ENCODE results near the gene FAM217B. TPM values are rescaled to one million over a fixed set of nuclear protein-coding genes. Genes with fewer than 3 reads are reported as not detected.
A peak's percentile ranks its signal among the peaks of the same experiment; 100 is the strongest.

FAM217B gene
- total and polyA plus RNA-seq, 2 donors (not counting 3 experiments of a cell fraction or from before 2014, with no cell fraction given), result 2.7 to 8.2 TPM

DNA sequence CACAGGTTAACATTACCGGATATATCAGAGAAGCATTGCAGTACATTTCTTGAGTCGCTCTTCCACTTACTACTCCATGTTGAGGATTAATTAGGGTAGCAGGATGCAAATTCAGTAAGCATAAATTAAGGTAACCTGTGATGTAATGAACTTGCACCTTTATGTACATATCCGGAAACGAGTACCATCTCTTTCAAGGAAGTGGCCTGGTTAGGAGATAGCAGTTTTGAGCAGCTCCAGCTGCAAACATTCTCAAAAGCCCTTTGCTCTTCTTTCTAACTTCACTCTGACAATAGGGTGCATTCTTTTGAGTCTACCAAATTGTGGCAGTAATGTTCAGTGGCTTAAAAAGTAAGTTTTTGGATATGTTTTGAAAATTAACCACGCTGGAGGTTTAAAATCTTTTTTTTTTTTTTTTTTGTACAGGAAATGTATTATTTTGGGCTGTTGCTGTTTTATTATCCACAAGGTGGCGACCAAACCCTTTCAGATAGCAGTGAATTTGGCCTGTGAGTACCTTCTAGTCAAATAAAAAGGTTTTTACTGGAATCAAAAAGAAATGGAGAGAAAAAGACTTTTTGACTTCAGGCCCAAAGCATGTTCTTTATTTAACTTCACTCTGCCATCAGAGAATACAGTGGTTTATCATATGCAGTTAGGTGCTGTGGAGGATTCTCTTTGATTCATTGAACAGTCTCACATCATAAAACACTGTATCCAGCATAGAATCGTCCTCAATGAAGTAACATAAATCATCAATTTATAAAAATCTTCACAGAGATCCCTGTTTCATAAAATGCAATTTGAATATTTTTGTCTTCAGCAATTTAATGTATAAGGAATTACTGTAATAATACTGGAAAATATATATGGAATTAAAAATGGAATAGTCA is 8.9 kb downstream of the FAM217B start:
- H3K4me3 ChIP-seq (replicated peaks in 1 of 3; ENCODE audit: insufficient read depth in 1 of 3, low read depth in 1 of 3, low read length in 3 of 3), result no peak overlapping the region
- no peaks in the 10 kb centered on the region for H3K27me3 ChIP-seq (ENCODE audit: control insufficient read depth in 2 of 2, insufficient read depth in 2 of 2, low read length in 2 of 2)
- ChIA-PET CTCF (interaction anchor here (0.7 to 4.6 kb wide), 4 partner anchors 9 to 1947 kb away, joined by 3 to 28 read pairs (median 14); partner anchors contain the start of genes FAM217B, PPP1R3D and SYCP2), POLR2A (no interaction called here)
- H3K9ac ChIP-seq (replicated peaks; ENCODE audit: extremely low read depth, insufficient read depth, low read length), result no peak overlapping the region
- H3K4me2 ChIP-seq (ENCODE audit: insufficient read depth, low read length), result no peak overlapping the region
- dilution Hi-C loops (cut with MboI; ENCODE audit: extremely low pct_ligation_motif_present, low sequenced_read_pairs) (no loop called here), intact Hi-C loops (cut with micrococcal nuclease) (loop anchor here (10.0 kb wide), 1 partner anchor 934 kb away; the partner anchor contains the start of gene TUBB1)
- no peaks in the 10 kb centered on the region for H3K4me1 ChIP-seq (ENCODE audit: control insufficient read depth, extremely low read depth, insufficient read depth, low read length)
- BruUV-seq (replicated peaks), result no TSS peak
- H4K20me1 ChIP-seq (replicated peaks; ENCODE audit: control insufficient read depth, extremely low read depth, insufficient read depth, low read length), result no peaks in the 10 kb centered on the region
- no peaks in the 10 kb centered on the region for H3K79me2 ChIP-seq (ENCODE audit: control insufficient read depth, insufficient read depth, low read length)
- FAIRE-seq, result peak; percentile 85
- no peak overlapping the region for H3K27ac ChIP-seq (ENCODE audit: insufficient read depth, low read depth, low read length)
- H3K9me3 ChIP-seq (replicated peaks; ENCODE audit: control insufficient read depth, insufficient read depth, low read length), result no peaks in the 10 kb centered on the region
- H3K9me1 ChIP-seq (replicated peaks; ENCODE audit: control insufficient read depth, extremely low read depth, insufficient read depth, low read length), result no peaks in the 10 kb centered on the region
- TF ChIP-seq, protein P1, sequence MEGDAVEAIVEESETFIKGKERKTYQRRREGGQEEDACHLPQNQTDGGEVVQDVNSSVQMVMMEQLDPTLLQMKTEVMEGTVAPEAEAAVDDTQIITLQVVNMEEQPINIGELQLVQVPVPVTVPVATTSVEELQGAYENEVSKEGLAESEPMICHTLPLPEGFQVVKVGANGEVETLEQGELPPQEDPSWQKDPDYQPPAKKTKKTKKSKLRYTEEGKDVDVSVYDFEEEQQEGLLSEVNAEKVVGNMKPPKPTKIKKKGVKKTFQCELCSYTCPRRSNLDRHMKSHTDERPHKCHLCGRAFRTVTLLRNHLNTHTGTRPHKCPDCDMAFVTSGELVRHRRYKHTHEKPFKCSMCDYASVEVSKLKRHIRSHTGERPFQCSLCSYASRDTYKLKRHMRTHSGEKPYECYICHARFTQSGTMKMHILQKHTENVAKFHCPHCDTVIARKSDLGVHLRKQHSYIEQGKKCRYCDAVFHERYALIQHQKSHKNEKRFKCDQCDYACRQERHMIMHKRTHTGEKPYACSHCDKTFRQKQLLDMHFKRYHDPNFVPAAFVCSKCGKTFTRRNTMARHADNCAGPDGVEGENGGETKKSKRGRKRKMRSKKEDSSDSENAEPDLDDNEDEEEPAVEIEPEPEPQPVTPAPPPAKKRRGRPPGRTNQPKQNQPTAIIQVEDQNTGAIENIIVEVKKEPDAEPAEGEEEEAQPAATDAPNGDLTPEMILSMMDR (IDR thresholded peaks at IDR 0.05; ENCODE audit: extremely low read depth in 1 of 2, insufficient read depth in 1 of 2, low read depth in 1 of 2, low read length in 2 of 2), result peak; percentile 38 to 41
- TF ChIP-seq MYC (IDR thresholded peaks at IDR 0.05; ENCODE audit: low read depth, low read length), result no peak
- H3K36me3 ChIP-seq (ENCODE audit: control insufficient read depth in 2 of 2, extremely low read depth in 1 of 2, insufficient read depth in 2 of 2, low read length in 2 of 2), result peaks cover 3 to 5% of the 10 kb centered on the region in 2 experiments
- peak; percentile 57 for DNase-seq (ENCODE audit: low read depth, low spot score)
- H2AFZ ChIP-seq (ENCODE audit: low read depth, low read length), result no peak overlapping the region

GRCh38 chr20:59949911-59950310 is 9.7 kb downstream of the FAM217B start:
- POLR2A ChIA-PET, result no interaction called here
- Histone ChIP-seq H3K4me3 (replicated peaks in 1 of 3; ENCODE audit: insufficient read depth in 1 of 3, low read depth in 1 of 3, low read length in 3 of 3) (no peak overlapping the region), H2AFZ (ENCODE audit: low read depth, low read length) (no peak overlapping the region), H3K4me2 (ENCODE audit: insufficient read depth, low read length) (no peak overlapping the region), H3K36me3 (ENCODE audit: control insufficient read depth in 2 of 2, extremely low read depth in 1 of 2, insufficient read depth in 2 of 2, low read length in 2 of 2) (no peaks in the 10 kb centered on the region), H3K9me3 (replicated peaks; ENCODE audit: control insufficient read depth, insufficient read depth, low read length) (no peaks in the 10 kb centered on the region), H3K27ac (ENCODE audit: insufficient read depth, low read depth, low read length) (no peak overlapping the region), H3K27me3 (ENCODE audit: control insufficient read depth in 2 of 2, insufficient read depth in 2 of 2, low read length in 2 of 2) (no peaks in the 10 kb centered on the region), H4K20me1 (replicated peaks; ENCODE audit: control insufficient read depth, extremely low read depth, insufficient read depth, low read length) (no peaks in the 10 kb centered on the region), H3K9me1 (replicated peaks; ENCODE audit: control insufficient read depth, extremely low read depth, insufficient read depth, low read length) (no peaks in the 10 kb centered on the region), H3K79me2 (ENCODE audit: control insufficient read depth, insufficient read depth, low read length) (no peaks in the 10 kb centered on the region), H3K4me1 (ENCODE audit: control insufficient read depth, extremely low read depth, insufficient read depth, low read length) (no peaks in the 10 kb centered on the region), H3K9ac (replicated peaks; ENCODE audit: extremely low read depth, insufficient read depth, low read length) (no peak overlapping the region)
- intact Hi-C loops (cut with micrococcal nuclease), result loop anchor here (10.0 kb wide), 1 partner anchor 935 kb away; the partner anchor contains the start of gene TUBB1
- no peak for DNase-seq (ENCODE audit: low read depth, low spot score)
- BruUV-seq (replicated peaks), result no TSS peak
- CTCF ChIA-PET, result interaction anchor here (1.4 to 4.6 kb wide), 3 partner anchors 10 to 22 kb away, joined by 3 to 28 read pairs (median 9); partner anchors contain the start of genes FAM217B, PPP1R3D and SYCP2
- TF ChIP-seq, protein P1 (IDR thresholded peaks at IDR 0.05; ENCODE audit: extremely low read depth in 1 of 2, insufficient read depth in 1 of 2, low read depth in 1 of 2, low read length in 2 of 2), result no peak
- TF ChIP-seq POLR2A (IDR thresholded peaks at IDR 0.05; ENCODE audit: low read depth, low read length) (no peak), MYC (IDR thresholded peaks at IDR 0.05; ENCODE audit: low read depth, low read length) (no peak), JUN (IDR thresholded peaks at IDR 0.05; ENCODE audit: borderline replicate concordance, insufficient read depth, insufficient read length, low read depth) (no peak), EZH2 (IDR thresholded peaks at IDR 0.05; ENCODE audit: borderline replicate concordance, low read depth, low read length, severe bottlenecking) (no peak), MAX (IDR thresholded peaks at IDR 0.05; ENCODE audit: insufficient read depth, insufficient read length) (no peak), FOS (IDR thresholded peaks at IDR 0.05; ENCODE audit: borderline replicate concordance, insufficient read depth, low read length) (no peak), POLR2AphosphoS5 (IDR thresholded peaks at IDR 0.05; ENCODE audit: insufficient read depth, low read depth, low read length) (no peak)
- no peak for FAIRE-seq
- dilution Hi-C loops (cut with MboI; ENCODE audit: extremely low pct_ligation_motif_present, low sequenced_read_pairs), result no loop called here

Measured in endothelial cell of umbilical vein (primary cell).